PC-9 (cell line): Measurements from ENCODE around the gene CFAP74.

ENCODE experiments used
- EZH2 ChIP-seq: fragments of 200-600 bp; sonication (generic); IDR thresholded peaks from 2 replicates; pipeline ENCODE4 v1.8.0; 2017; ENCODE audit warnings: antibody characterized with exemption, low read depth
- TF ChIP-seq, protein P1 (sequence below): fragments of 200-600 bp; sonication (generic); conservative IDR thresholded peaks from 2 replicates; pipeline ENCODE4 v1.6.1; 2017; ENCODE audit warnings: mixed run types, antibody characterized with exemption, mild to moderate bottlenecking, moderate library complexity

DNA sequence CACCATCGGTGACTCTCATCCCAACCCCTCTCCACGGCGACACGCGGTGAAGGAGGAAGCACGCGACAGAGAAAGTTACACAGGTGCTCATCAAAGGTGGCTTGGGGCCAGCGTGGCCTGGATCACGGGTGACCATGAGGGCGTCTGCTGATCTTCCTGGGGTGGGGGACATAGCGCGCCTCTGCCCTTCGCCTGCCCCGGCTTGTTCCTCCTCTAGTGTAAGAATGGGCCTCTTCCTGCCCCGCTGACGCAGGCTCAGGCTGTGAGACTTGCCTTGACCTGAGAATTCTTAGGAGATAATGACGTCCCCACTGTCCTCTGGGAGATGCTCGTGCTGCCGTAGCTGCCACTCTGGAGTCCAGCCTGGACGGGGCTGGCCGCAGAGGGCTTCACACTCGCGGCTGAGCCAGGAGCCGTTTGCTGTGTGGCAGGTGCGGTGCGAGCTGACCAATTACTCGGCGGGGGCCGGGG, 45.5 kb downstream of the CFAP74 start:
- TF ChIP-seq, protein P1, sequence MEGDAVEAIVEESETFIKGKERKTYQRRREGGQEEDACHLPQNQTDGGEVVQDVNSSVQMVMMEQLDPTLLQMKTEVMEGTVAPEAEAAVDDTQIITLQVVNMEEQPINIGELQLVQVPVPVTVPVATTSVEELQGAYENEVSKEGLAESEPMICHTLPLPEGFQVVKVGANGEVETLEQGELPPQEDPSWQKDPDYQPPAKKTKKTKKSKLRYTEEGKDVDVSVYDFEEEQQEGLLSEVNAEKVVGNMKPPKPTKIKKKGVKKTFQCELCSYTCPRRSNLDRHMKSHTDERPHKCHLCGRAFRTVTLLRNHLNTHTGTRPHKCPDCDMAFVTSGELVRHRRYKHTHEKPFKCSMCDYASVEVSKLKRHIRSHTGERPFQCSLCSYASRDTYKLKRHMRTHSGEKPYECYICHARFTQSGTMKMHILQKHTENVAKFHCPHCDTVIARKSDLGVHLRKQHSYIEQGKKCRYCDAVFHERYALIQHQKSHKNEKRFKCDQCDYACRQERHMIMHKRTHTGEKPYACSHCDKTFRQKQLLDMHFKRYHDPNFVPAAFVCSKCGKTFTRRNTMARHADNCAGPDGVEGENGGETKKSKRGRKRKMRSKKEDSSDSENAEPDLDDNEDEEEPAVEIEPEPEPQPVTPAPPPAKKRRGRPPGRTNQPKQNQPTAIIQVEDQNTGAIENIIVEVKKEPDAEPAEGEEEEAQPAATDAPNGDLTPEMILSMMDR = no peak
- TF ChIP-seq EZH2 = no peak
